GM18858 (cell line): Measurements from ENCODE around the gene RSPH6A.
A peak's percentile ranks its signal among the peaks of the same experiment; 100 is the strongest.
"Not testable (repeated sequence)": the region's sequence is repeated elsewhere in the genome, so short reads cannot be mapped to it uniquely, and the experiment has no call there.

Experiments used
- ATAC-seq: cut with Tn5 transposase; IDR thresholded peaks from one replicate; pipeline ENCODE4 v1.9.1; 2021; ENCODE audit not compliant: unreplicated experiment

RSPH6A gene

DNA sequence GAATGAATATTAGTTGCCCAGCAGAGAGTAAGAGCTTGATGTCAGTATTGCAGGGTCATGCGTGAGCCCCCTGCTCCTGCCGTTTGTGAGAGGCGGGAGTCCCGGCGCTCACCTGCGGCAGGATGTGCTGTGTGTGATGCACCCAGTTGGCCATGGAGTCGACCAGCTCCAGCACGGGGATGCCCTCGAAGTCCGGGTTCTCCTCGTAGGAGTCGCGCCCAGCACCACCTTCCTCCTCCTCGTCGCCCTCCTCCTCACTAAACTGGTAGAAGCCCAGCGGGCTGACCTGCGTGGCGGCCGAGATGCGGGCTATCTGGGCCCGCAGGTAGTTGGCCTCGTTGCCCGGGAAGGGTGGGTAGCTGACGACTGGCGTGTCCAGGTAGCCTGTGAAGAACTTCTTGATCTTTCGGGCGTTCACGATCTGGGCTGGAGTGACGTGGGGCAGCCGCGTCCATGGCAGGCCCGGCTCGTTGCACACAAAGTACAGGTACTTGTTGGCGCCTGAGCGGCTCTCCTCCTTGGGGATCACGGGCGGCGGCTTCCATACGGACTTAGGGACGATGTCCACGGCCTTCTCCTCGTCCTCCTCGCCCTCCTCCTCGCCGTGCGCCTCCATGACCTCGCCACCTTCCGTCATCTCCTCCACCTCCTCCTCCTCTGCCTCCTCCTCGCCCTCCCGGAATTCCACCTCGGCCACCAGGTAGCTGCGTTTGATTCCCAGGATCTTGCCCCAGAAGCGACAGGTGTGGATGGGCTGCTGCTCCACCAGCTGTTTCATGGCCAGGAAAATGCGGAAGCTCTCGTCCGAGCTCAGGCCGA lies 10.8 kb downstream of the RSPH6A start:
- ATAC-seq: no peak

DNA sequence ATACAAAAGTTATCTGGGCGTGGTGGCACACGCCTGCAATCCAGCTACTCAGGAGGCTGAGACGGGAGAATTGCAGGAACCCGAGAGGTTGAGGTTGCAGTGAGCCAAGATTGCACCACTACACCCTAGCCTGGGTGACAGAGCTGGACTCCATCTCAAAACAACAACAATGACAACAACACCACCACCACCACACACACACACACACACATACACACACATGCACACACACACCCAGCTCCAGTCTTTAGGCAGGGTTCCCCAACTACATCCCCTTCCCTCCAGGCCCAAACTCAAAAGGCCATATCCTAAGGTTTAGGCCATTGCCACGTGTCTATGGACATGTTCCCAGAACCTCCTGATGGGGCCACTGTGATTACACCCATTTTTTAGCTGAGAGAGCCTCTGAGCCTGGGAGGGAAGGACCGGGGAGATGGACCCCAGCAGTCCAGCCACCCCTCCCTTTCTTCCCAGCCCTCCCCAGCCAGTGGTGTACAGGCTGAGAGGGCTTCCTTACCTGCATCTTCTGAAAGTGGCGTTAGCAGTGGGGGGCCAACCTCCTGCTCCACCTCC lies 13.4 kb downstream of the RSPH6A start:
- no peak for ATAC-seq

DNA sequence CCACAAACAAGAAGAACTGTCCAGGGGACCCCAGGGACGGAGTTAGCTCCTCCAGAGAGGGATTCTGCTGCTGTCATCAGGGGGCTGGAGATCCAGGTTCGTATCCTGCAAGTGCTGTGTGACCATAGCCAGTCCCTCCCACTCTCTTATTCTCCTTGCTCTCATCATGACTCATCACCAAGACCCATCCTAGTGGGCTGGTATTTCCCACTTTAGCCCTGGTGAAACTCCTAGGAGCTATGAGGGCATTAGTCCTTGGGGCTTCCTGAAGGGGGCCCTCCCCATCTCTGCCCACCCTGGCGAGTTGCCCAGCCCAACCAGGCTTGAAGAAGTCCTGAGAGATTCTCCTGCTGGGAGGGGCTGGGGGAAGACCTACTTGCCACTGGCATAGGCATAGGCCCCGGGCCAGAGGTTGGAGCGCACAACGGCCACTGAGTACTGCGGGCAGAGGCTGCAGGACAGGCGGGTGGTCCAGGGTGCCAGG lies 15.0 kb downstream of the RSPH6A start:
- no peak for ATAC-seq

DNA sequence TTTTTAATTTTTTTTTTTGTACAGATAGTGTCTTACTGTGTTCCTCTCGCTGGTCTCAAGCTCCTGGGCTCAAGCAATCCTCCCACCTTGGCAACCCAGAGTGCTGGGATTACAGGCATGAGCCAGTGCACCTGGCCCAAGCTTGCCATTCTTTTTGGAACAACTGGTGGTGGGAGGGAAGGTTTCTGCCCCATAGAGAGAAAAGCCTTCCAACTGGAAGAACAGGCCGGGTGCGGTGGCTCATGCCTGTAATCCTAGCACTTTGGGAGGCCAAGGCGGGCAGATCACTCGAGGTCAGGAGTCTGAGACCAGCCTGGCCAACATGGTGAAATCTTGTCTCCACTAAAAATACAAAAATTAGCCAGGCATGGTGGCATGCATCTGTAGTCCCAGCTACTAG lies 15.6 kb downstream of the RSPH6A start:
- not testable (repeated sequence) for ATAC-seq

DNA sequence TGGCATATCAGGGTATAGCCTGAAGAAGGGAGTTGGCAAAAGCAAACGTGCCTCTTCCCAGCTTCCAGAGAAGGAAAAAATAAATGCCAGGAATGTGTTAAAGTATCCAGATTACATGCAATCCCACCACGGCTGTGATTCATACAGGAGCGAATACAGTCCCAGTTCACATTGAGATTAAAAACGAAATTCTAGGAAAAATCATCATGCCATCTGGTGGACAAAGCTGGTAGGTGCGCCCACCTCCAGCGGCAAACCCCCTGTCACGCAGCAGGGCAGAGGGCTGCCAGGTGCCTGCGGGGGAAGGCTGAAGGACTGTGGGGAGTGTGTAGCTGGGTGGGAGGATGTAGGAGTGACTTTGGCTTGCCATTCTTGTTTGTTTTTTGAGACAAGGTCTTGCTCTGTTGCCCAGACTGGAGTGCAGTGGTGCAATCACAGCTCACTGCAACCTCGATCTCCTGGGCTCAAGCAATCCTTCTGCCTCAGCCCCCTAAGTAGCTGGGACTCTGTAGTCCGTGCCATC lies 16.1 kb downstream of the RSPH6A start:
- ATAC-seq: no peak

DNA sequence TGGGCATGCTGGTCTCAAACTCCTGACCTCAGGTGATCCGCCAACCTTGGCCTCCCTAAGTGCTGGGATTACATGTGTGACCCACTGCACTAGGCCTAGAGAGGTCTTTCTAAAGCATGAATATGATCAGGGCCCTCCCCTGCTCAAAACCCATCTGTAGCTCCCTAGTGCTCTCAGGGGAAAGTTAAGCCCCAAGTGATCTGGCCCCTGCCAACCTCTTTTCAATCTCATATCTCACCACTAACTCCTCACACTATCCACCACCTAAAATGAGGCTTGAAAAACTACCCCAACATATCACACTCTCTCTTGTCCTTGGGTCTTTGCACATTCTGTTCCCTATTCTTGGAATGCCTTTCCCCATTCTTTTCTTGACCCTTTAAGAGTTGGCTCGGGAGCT lies 20.5 kb downstream of the RSPH6A start:
- no peak for ATAC-seq

DNA sequence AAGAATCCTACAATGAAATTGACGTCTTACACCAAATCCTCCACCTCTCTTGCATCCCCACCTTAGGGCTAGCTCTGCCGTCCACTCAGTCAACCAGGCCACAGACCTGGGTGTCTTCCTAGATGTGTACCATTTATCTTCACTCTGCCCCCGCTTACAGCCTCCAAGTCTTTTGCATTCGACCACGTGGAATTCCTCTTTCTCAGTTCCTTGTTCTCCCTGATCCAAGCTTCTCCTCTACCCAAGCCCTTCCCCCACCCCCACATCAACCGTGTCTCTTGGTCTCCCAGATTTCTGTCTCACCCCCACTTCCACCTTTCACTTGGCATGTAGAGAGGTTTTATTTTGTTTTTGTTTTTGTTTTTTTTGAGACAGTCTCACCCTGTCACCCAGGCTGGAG lies 21.2 kb downstream of the RSPH6A start:
- no peak for ATAC-seq

DNA sequence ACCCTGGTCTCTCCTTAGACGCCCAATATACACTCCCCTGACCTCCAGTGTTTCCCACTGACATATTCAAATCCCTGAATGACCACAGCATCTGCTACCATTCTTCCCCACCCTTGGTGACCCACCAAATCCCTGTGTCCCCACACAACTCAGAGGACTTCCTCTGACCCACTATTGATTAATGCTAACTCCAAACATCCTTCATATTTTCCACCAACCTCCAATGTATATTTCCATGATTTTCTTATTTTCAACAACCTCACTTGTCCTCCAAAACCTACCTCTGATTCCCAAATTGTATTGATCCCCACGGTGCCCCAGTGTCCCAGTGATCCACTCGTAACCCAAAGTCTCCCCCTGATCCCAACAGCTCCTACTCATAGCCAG lies 21.9 kb downstream of the RSPH6A start:
- no peak for ATAC-seq

DNA sequence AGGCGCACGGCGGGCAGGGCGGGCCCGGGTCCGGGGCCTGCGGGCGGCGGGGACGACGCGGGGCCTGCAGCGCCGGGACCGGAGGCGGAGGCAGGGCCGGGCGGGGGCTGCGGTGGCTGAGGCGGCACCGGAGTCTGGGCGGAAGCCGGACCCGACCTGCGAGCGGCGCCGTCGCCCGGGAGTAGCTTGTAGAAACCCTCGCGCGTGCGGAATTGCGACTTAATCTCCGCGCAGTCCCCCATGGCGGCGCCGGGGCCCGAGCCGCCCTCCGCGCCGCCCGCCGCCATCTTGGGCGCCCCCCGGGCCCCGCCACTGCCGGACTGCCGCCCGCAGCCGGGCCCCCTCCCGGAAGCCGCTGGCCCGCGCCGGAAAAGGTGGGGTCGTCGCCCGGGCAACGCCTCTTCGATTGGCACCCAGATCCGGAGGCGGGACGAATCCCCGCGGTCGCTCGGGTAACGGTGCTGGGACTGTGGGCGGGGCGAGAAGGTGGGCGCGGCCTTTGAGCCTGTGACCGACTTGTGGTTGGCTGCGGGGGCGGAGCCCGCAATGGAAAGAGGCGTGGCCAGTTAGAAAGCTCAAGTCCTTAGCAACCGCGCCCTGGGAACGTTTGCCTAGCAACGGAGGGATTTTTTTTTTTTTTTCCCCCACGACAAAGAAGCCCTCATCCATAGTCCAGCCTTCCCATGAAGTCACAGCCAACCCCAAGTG lies 22.5 kb downstream of the RSPH6A start, which contains the start of gene DMWD:
DMWD (minus strand) TSS at position 376 of the 708 bp plus-strand sequence; CDS start at position 287, 89 bp downstream.
- ATAC-seq: peak; percentile 57

DNA sequence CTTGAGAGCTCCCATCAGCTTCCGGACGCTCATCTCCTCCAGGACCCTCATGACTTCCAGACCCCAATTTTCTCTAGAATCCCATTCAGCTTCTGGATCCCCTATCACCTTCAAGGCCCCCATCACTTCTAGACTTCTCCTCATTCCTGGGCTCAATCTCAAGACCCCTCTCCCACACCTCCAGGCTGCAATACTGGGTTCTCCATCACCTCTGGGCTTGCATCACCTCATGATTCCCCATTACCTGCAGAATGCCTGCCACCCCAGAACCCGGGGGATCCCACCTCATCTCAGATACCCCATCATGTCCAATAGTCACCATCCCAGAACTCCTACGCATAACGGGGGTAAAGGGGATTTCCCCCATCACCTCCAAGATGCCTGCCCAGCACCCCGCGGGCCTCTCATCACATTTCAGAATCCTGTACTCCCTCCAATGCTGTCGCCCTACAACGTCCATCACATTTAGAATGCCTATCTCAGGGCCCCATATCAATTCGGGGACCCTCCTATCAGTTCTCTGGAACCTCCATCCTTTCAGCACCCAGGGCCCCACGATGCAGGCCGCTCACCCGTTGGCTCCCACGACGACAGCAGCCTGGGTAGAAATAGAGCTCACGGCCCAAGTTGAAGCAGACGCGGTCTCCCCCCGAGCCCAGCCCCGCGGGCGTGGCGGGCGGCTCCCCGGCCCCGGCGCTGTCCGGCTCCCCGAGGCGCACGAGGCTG lies 23.2 kb downstream of the RSPH6A start:
- ATAC-seq: peak; percentile 3

DNA sequence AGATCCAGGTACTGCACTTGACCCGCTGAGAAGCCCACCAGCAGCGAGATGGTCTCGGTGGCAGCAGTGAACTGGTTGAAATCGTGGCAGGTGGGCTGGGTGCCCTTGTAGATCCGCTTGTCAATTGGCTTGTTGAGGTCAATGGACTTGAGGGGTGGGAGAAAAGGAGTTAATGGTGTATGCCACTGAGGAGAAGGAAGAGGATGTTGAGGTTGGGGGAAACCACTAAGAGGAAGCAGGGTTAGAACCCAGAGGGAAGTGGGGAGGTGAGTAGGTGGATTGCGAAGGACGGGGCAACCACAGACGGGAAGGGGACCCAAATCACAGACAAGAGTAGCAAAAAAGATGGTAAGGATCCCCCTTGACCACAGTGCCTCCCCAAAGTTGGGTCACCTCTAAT lies 24.2 kb downstream of the RSPH6A start:
- ATAC-seq: no peak

DNA sequence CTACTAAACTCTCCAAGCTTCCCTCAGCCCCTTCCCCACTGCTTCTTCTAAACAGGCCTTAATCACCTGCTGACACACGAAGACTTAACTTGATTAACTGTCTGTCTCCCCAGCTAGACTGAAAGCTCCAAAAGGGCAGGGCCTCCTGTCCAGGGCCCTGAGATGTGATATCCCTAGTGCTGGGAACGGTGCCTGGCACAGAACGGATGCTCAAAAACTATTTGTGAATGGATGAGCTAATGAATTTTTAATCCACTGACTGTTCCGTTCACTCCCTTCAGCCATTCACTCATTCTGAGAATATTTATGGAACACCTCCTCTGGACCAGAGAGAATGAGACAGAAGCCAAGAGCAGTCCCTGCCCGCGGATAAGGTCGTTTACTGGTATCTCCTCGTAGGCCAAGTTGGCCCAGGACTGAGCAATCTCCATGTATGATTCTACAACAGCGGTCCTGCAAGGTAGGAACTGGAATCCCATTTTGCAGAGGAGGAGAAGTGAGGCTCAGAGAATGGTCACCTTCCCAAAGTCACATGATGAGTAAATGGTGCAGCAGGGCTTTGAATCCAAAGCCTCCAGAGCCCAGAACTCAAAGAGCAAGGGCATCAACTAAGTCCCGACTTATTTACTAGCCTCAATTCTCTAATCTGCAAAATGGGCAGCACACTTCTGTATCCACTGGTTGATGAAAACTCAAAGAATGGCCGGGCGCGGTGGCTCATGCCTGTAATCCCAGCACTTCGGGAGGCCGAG lies 25.9 kb downstream of the RSPH6A start:
- ATAC-seq: no peak

DNA sequence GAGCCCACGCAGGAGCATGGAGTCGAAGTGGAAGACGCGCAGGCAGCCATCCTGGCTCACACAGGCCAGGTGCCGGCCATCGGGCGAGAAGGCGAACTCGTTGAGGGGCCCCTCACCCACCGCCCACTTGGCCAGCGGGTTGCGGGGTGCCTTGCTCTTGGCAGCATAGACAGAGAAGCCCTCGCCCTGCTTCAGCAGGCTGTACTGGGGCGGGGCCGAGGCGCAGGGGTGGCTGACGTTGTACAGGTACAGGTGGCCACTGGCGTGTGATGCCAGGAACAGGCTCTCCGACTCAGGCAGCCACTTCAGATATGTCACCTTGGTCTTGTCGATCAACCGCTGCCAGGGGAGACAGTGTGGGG lies 28.6 kb downstream of the RSPH6A start:
- ATAC-seq: no peak

DNA sequence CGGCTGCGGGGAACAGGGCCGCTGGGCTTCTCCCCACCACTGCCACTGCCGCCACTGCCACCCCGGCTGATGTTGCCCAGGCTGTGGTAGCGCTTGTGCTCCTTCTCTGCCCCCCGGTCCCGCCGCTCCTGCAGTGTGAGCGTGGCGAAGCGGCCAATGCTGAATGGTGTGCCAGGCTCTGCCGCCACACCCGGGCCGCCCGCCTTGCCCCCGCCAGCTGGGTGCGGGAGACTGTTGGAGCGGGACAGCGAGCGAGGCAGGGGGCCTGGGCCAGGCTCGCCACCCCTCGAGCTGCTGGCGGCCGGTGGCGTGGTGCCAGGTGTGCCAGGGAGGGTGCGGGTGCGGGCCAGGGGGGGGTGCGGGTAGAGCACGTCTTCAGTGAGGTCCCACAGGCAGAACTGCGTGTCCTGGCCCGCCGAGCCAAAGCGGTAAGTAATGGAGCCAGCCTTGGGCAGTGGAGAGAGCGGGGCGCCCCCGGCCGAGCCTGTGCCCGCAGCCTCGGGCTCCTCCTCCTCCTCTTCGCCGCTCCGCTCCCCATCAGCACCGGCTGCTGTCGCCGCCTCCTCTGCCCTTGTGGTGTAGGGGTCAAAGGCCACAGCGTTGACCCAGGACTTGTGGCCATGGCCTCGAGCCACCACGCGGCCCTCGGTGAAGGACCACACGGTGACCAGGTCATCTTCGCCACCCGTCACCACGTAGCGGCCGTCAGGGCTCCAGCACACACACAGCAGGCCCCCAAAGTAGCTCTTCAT lies 29.2 kb downstream of the RSPH6A start:
- no peak for ATAC-seq

DNA sequence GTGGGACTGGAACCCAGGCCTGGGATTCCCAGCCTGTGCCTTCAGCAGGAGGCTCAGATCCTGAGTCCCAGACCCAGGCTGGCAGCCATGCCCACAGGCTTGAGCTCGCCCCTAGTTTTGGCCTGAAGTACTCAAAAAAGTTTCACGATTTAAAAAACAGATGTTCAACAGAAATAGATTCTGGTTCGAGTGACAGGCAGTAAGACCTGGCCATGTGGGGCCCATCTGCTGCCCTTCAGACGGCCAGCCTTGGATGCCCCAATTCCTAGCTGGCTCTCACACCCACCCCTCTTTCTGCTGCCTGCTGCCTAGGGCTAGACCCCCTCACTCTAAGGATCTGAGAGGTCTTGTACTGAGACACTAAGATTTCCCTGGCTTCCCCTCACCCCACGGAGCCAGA lies 30.0 kb downstream of the RSPH6A start:
- ATAC-seq: no peak

DNA sequence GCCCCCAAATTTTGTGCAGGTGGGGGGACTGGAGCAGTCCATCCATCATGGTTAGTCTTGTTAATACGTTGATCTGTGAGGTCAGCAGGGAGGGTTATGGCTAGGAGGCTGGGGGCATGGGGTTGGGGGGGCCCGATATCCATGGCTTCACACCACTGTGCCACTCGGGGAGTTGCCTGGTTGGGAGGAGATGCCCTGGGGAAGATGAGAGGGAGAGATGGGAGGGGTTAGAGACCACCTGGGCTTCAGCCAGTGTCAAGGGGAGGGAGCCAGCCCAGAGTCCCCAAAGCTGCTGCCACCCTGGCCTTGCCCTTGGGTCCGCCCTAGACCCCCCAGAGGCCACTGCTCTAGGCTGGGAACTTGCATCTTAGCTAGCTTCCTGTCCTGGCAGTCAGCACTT lies 31.0 kb downstream of the RSPH6A start:
- ATAC-seq: no peak

DNA sequence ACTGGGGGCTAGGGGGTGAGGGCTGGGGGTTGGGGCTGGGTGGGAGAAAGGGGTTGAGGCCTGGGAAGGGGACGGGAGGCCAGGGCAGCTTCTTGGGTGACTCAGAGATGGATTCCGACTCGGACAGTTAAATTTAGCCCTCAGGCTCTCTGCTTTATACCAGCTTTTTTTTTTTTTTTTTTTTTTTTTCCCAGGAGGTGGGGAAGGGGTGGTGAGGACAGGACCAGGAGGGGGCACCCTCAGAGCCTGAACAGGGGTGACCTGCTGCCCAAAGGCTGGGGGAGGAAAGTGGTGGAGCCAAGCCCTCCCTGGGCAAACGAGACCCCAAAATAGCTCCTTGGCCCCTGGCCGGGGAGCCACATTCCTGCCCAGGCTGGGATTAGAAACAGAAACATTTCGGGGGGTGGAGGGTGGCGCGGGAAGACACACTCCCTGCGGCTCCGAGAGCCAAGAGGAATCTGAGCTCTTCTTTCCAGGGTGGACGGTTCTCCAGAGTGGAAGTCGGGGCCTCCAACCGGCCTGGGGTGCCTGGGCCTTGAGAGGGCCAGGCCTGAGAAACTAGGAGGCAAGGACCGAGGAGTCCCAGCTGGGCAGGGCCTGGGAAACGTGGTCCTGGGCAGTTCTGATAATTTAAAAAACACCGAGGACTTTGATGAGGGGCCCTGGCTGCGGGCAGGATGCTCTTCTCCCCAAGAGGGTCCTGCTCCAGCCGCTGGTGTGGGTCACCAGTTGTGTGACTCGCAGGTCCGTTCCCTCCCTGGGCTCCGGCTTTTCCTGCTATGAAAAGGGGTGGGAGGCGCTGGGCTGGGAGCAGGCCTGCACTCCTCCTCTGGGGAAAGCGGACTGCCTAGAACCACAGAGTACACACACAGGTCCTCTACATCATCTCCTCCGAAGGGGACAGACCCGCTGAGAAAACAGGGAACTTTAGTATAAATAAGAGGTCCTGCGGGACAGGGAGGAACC lies 32.0 kb downstream of the RSPH6A start:
- no peak for ATAC-seq

DNA sequence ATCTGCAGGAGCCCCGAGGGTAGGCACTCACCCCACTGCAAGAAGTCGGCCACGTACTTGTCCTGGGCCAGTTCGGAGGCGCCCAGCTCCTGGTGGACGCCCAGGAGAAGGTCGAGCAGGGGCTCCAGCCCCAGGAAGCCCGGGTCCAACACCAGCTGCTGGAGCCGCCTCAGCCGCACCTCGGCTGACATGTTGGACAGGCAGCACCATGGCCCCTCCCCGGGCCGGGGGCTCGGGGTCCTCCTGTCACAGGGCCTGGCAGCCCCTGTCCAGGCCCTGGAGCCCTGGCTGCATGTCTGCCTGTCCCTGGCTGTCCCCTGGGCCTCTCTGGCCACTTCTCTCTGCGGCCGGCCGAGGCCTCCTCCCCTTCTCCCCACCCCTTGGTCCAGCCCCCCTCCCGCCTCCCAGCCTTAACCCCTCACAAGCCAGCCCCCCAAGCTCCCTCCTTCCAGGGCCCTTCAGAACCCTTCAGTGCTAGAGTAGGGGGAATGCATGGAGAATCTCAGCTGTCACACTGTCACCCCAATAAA lies 32.9 kb downstream of the RSPH6A start, which contains the start of gene DMPK:
DMPK (minus strand) TSS at position 329 of the 530 bp plus-strand sequence; CDS start at position 191, 138 bp downstream.
- ATAC-seq: no peak
